ENCODE data around the gene YTHDF1.

DNA sequence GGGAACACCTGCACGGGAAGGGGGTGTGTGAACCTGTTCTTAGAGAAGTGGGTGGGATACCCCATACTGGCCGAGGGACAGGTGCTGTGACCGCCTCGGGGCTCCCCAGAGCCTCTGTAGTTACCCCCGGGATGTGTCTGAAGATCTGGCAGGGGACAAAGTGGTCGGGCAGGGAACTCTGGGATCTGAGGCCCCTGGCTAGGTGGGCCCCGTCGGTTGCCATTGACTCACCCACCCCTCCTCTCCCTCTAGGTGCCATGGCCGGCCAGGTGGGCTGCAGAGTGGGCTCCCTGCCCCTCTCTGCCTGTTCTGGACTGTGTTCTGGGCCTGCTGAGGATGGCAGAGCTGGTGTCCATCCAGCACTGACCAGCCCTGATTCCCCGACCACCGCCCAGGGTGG lies 24.1 kb upstream of the YTHDF1 start:
- TF ChIP-seq POLR2A (IDR thresholded peaks at IDR 0.05) (no peak), POLR2AphosphoS5 (IDR thresholded peaks at IDR 0.05) (no peak)

Data from upper lobe of left lung (tissue), 4 donors.